Left lung (tissue), 10 donors: ENCODE measurements around the gene FDXR. TPM values are rescaled to one million over a fixed set of nuclear protein-coding genes. Genes with fewer than 3 reads are reported as not detected.

Source experiments
- ATAC-seq: fragments of 200-7000 bp; cut with Tn5 transposase; one replicate; pipeline ENCODE4 v1.9.1; 2020; ENCODE audit warnings: moderate library complexity
- DNase-seq, 4 donors: peaks; one replicate each; pipeline ENCODE4 v3.0.0-alpha.2; 2013 to 2020
- H3K27ac ChIP-seq, 2 donors: fragments of 200-600 bp; sonication (generic) in 1 of 2; one replicate each; pipeline versions ENCODE4 v1.5.0 to v1.8.0; 2020 to 2021
- H3K27me3 ChIP-seq, 2 donors: fragments of 200-600 bp; sonication (generic) in 1 of 2; one replicate each; pipeline versions ENCODE4 v1.5.0 to v1.8.0; 2020 to 2021
- H3K36me3 ChIP-seq, 2 donors: fragments of 200-600 bp; sonication (generic) in 1 of 2; one replicate each; pipeline versions ENCODE4 v1.5.0 to v1.8.0; 2020 to 2021
- H3K4me1 ChIP-seq, 2 donors: fragments of 200-600 bp; one replicate each; pipeline ENCODE4 v1.8.0; 2021
- H3K4me3 ChIP-seq, 2 donors: fragments of 200-600 bp; sonication (generic) in 1 of 2; one replicate each; pipeline versions ENCODE4 v1.5.0 to v1.8.0; 2020 to 2021; ENCODE audit warnings: mild to moderate bottlenecking in 1 of 2
- H3K9me3 ChIP-seq, 2 donors: fragments of 200-600 bp; sonication (generic) in 1 of 2; one replicate each; pipeline versions ENCODE4 v1.5.0 to v1.8.0; 2020 to 2021
- intact Hi-C, 2 donors: fragments of 100-400 bp; cut with DNase I; formaldehyde crosslinking; loops; one replicate each; pipeline versions ENCODE4 v1.11.2 to v1.14.2; 2022
- polyA plus RNA-seq, 6 donors: library from polyadenylated mRNA; unstranded; fragments of 120-200 nt; gene quantifications; one replicate each; pipeline ENCODE4 v1.2.1, GENCODE V29; 2013; ENCODE audit not compliant: insufficient read length in 6 of 6
- total RNA-seq, 2 donors: library from RNA; stranded (reverse); fragmentation: NEBNext Ultra II Directional; extraction: Animal tissue kit (Norgen Biotek cat#: 25700); gene quantifications; one replicate each; pipeline ENCODE4 v1.2.1, GENCODE V29; 2021
- TF ChIP-seq, protein P1 (sequence below), 2 donors: fragments of 200-600 bp; sonication (generic) in 1 of 2; IDR thresholded peaks; one replicate each; pipeline versions ENCODE4 v1.5.0 to v1.8.0; 2021; ENCODE audit warnings: antibody characterized with exemption in 2 of 2
- donor health status: DM: no; HTN: yes; CAD: no.
- donor health status: DM: no; HTN: no; CAD: no.

Gene FDXR
- total and polyA plus RNA-seq, 8 donors, result 5.3 to 17.2 (median 7.2) TPM

DNA sequence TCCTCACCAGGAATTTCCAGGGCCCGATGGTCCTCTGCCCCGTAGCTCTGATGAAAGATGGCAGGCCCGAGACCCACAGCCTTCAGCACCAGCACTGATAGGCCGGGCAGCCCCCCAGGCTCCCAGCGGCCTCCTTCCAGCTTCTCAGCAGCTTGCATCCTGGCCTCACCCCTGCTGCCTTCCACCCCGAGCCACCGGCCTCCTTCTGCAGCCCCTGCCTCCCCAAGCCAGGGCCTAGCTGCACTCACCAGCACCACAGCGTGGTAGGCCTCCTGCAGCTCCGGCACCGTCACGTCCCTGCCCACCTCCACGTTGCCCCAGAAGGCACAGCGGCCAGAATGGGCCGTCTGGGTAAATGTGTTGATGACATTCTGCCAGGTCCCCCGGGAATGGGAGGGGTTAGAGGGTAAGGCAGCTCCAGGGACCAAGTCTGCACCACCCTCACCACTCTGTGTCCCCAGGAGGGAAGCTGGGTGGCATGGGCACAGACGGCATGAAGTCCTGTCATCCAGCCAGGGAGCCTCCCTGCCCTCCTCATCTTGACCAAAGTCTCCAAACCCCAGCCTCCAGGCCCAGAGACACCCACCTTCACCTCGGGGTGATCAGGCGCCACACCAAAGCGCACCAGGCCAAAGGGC lies 6.5 kb downstream of the FDXR start:
- no peak overlapping the region for H3K27ac ChIP-seq
- H3K4me1 ChIP-seq, result peaks cover 4 to 11% of the 10 kb centered on the region in 2 donors
- no peak overlapping the region for H3K4me3 ChIP-seq
- no peaks in the 10 kb centered on the region for H3K9me3 ChIP-seq
- ATAC-seq, result no peak
- peaks cover 5 to 19% of the 10 kb centered on the region in 2 donors for H3K27me3 ChIP-seq
- no peaks in the 10 kb centered on the region for H3K36me3 ChIP-seq
- TF ChIP-seq, protein P1, sequence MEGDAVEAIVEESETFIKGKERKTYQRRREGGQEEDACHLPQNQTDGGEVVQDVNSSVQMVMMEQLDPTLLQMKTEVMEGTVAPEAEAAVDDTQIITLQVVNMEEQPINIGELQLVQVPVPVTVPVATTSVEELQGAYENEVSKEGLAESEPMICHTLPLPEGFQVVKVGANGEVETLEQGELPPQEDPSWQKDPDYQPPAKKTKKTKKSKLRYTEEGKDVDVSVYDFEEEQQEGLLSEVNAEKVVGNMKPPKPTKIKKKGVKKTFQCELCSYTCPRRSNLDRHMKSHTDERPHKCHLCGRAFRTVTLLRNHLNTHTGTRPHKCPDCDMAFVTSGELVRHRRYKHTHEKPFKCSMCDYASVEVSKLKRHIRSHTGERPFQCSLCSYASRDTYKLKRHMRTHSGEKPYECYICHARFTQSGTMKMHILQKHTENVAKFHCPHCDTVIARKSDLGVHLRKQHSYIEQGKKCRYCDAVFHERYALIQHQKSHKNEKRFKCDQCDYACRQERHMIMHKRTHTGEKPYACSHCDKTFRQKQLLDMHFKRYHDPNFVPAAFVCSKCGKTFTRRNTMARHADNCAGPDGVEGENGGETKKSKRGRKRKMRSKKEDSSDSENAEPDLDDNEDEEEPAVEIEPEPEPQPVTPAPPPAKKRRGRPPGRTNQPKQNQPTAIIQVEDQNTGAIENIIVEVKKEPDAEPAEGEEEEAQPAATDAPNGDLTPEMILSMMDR (IDR thresholded peaks at IDR 0.05), result no peak
- peak in 1 of 4 donors; percentile 73 for DNase-seq
- intact Hi-C loops, result no loop called here

DNA sequence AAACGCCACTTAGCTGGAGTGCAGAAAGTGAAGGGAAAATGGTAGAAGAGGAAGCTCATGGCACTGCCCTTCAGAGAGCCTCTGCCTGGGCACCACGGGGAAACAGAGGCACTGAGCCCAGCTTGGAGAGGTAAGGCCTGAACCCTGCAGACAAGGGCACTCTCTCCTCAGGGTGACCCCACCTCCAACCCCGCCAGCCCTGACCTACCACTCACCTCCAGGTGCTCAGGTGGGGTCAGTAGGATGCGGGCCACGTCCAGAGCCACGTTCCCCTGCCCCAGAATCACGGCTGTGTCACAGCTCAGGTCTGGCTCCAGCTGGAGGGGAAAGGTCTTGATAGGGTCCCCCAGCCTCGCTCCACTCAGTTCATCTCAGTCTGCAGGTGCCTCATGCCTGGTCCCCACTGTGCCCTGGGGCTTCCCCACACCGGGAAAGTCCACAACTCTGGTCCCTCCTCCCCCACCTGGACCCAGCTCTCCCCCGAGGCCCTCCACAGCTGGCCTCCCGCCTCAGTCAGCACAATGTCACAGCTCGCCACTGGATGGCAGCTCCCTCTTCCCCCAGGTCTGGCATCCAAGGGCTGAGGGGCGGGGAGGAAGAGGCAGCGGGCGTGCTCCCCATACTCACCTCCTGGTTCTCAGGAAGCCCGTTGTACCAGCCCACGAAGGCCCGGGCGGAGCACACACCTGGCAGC lies 7.1 kb downstream of the FDXR start:
- Histone ChIP-seq H3K27ac (no peak overlapping the region), H3K36me3 (no peaks in the 10 kb centered on the region), H3K4me1 (peaks cover 11 to 17% of the 10 kb centered on the region in 2 donors), H3K4me3 (no peak overlapping the region), H3K27me3 (peaks cover 11 to 26% of the 10 kb centered on the region in 2 donors), H3K9me3 (no peaks in the 10 kb centered on the region)
- DNase-seq, result peak in 1 of 4 donors; percentile 73
- TF ChIP-seq, protein P1 (IDR thresholded peaks at IDR 0.05), result no peak
- intact Hi-C loops, result no loop called here
- no peak for ATAC-seq

DNA sequence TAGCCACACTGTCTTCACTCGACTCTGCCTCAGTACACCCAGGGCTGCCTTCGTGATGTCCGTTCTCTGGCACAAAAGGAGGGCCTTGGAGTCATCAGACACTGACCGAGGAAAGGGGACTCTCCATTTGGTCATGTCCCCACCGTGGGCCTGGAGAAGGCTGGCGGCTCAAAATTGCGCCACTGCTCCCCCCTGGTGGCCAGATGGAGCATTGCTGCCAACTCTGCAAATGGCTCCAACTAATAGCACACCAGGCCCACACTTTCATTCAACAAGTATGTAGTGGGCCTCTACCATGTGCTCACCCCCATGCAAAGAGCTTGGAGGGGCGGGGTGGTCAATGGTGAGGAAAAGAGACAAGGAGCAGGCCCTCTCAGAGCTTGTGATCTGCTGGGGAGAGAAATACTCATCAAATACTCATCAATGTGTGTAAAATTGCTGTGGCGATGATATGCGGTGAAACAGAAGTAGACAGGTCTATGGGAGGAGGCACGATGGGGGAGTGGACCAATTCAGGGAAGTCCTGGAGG lies 7.9 kb downstream of the FDXR start:
- TF ChIP-seq, protein P1 (IDR thresholded peaks at IDR 0.05), result peak; percentile 93 to 96
- peak; percentile 65 to 91 (median 72) for DNase-seq
- Histone ChIP-seq H3K9me3 (no peaks in the 10 kb centered on the region), H3K4me1 (peaks cover 15 to 24% of the 10 kb centered on the region in 2 donors), H3K36me3 (no peaks in the 10 kb centered on the region), H3K4me3 (no peak overlapping the region), H3K27ac (no peak overlapping the region), H3K27me3 (peaks cover 18 to 33% of the 10 kb centered on the region in 2 donors)
- intact Hi-C loops, result loop anchor here in 1 of 2 donors (5.0 kb wide), 1 partner anchor 73 kb away; no protein-coding TSS in a partner anchor
- peak; percentile 76 for ATAC-seq

DNA sequence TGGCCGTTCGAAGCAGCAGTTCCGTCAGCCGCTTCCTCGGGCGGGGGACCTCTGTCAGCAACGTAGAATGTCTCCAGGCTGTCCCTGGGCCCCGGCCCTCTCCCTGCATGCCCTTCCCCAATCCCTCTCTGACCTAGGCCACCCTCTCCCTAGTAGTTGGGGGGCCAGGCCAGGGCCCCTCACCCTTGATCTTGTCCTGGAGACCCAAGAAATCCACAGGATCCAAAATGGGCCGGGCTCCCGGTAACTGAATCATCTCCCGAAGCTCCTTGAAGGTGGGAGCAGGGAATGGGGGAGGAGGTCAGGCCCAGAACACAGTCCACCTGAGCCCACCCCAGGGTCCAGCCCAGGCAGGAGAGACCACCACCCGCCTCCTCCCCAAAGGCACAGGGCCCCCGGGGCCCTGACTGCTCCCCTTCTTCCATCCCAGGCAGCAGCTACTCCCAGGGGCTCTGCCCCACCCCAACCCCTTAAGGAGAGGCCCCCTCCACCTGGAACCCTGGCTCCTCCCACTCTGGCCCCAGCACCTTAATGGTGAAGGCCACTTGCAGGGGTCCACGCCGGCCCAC lies 8.4 kb downstream of the FDXR start:
- no peaks in the 10 kb centered on the region for H3K36me3 ChIP-seq
- H3K4me1 ChIP-seq, result peaks cover 15 to 30% of the 10 kb centered on the region in 2 donors
- no peak overlapping the region for H3K27ac ChIP-seq
- ATAC-seq (no peak), DNase-seq (no peak)
- no peak overlapping the region for H3K4me3 ChIP-seq
- TF ChIP-seq, protein P1 (IDR thresholded peaks at IDR 0.05), result no peak
- H3K27me3 ChIP-seq, result peaks cover 24 to 38% of the 10 kb centered on the region in 2 donors
- intact Hi-C loops, result loop anchor here in 1 of 2 donors (5.0 kb wide), 1 partner anchor 72 kb away; no protein-coding TSS in a partner anchor
- no peaks in the 10 kb centered on the region for H3K9me3 ChIP-seq
